Right lobe of liver (tissue), 4 donors: ENCODE data around the gene ISM1.

Source experiments
- POLR2A ChIP-seq: fragments of 450-650 bp; IDR thresholded peaks from one replicate; pipeline ENCODE4 v1.6.1; 2017; ENCODE audit warnings: antibody characterized with exemption, mild to moderate bottlenecking
- TF ChIP-seq, protein P1 (sequence below), 4 donors: fragments of 200-600 bp in 3 of 4; fragments of 450-650 bp in 1 of 4; IDR thresholded peaks; one replicate each; pipeline versions ENCODE4 v1.5.1 to v1.8.0; 2016 to 2022; ENCODE audit warnings: antibody characterized with exemption in 4 of 4, mild to moderate bottlenecking in 2 of 4
- donor health status: DM: no; HTN: no; CAD: no.
- donor health status: DM: no; HTN: no; CAD: no.
- donor health status: DM: no; HTN: yes; CAD: no.

DNA sequence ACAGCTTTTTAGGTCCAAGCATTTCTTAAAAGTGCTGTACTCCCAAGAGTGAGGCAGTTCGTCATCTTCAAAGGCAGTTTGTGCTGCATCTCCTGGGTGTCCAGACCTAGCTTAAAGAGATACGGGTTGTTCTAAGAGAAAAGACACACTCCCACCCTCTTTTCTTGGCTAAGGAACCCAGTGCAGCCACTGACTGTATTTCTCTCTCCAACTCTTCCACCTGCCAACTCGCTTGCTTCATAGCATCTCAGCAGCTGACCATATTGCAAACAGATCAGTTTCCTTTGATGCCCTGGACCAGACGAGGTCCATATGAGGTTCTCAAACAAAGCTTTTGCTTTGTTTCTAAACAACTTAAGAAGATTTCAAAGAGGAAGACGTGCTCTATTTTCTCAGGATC is 101.1 kb downstream of the ISM1 start:
- TF ChIP-seq, protein P1, sequence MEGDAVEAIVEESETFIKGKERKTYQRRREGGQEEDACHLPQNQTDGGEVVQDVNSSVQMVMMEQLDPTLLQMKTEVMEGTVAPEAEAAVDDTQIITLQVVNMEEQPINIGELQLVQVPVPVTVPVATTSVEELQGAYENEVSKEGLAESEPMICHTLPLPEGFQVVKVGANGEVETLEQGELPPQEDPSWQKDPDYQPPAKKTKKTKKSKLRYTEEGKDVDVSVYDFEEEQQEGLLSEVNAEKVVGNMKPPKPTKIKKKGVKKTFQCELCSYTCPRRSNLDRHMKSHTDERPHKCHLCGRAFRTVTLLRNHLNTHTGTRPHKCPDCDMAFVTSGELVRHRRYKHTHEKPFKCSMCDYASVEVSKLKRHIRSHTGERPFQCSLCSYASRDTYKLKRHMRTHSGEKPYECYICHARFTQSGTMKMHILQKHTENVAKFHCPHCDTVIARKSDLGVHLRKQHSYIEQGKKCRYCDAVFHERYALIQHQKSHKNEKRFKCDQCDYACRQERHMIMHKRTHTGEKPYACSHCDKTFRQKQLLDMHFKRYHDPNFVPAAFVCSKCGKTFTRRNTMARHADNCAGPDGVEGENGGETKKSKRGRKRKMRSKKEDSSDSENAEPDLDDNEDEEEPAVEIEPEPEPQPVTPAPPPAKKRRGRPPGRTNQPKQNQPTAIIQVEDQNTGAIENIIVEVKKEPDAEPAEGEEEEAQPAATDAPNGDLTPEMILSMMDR (IDR thresholded peaks at IDR 0.05) = no peak
- TF ChIP-seq POLR2A = no peak
